H9 (cell line): ENCODE data around the gene OTUB2. TPM values are rescaled to one million over a fixed set of nuclear protein-coding genes. Genes with fewer than 3 reads are reported as not detected.
A peak's percentile ranks its signal among the peaks of the same experiment; 100 is the strongest.

Experiments
- DNase-seq: peaks from one replicate; pipeline ENCODE4 v3.0.0-alpha.2; 2017
- H2AFZ ChIP-seq: one replicate; pipeline ENCODE4 v1.6.1; 2013; ENCODE audit warnings: mild to moderate bottlenecking, low read length, control low read depth, moderate library complexity
- H2AK5ac ChIP-seq: 2 replicates; pipeline ENCODE4 v1.6.1; 2013; ENCODE audit warnings: low read length, control low read depth, mixed read lengths; ENCODE audit not compliant: insufficient read length
- H2BK120ac ChIP-seq: one replicate; pipeline ENCODE4 v1.6.1; 2013; ENCODE audit warnings: low read depth, mild to moderate bottlenecking, low read length, control low read depth, inconsistent platforms; ENCODE audit not compliant: poor library complexity, severe bottlenecking
- H2BK12ac ChIP-seq: 2 replicates; pipeline ENCODE4 v1.6.1; 2013; ENCODE audit warnings: low read length, control low read depth, mixed read lengths, low read depth; ENCODE audit not compliant: insufficient read length
- H2BK15ac ChIP-seq: 2 replicates; pipeline ENCODE4 v1.6.1; 2013; ENCODE audit warnings: low read depth, low read length, control low read depth
- H2BK20ac ChIP-seq: one replicate; pipeline ENCODE4 v1.6.1; 2013; ENCODE audit warnings: low read depth, mild to moderate bottlenecking, low read length, control low read depth, inconsistent platforms; ENCODE audit not compliant: poor library complexity, severe bottlenecking
- H2BK5ac ChIP-seq: 2 replicates; pipeline ENCODE4 v1.6.1; 2013; ENCODE audit warnings: low read length, control low read depth, mixed read lengths; ENCODE audit not compliant: insufficient read length
- H3K14ac ChIP-seq: 2 replicates; pipeline ENCODE4 v1.6.1; 2013; ENCODE audit warnings: low read length, control low read depth; ENCODE audit not compliant: insufficient read depth
- H3K18ac ChIP-seq: 2 replicates; pipeline ENCODE4 v1.6.1; 2013; ENCODE audit warnings: low read depth, mild to moderate bottlenecking, mixed read lengths, low read length, control low read depth; ENCODE audit not compliant: insufficient read length
- H3K23ac ChIP-seq: 2 replicates; pipeline ENCODE4 v1.6.1; 2013; ENCODE audit warnings: low read length, control low read depth, mixed read lengths, low read depth; ENCODE audit not compliant: insufficient read length
- H3K23me2 ChIP-seq: 2 replicates; pipeline ENCODE4 v1.6.1; 2013; ENCODE audit warnings: low read depth, mild to moderate bottlenecking, mixed read lengths, low read length, control low read depth; ENCODE audit not compliant: insufficient read length, poor library complexity, severe bottlenecking
- H3K27ac ChIP-seq: 2 replicates; pipeline ENCODE4 v1.5.1; 2013; ENCODE audit warnings: low read length, control low read depth, mixed read lengths, low read depth; ENCODE audit not compliant: insufficient read length
- H3K27me3 ChIP-seq: 2 replicates; pipeline ENCODE4 v1.6.1; 2013; ENCODE audit warnings: low read length, control low read depth, inconsistent platforms; ENCODE audit not compliant: insufficient read depth
- H3K4ac ChIP-seq: 2 replicates; pipeline ENCODE4 v1.6.1; 2013; ENCODE audit warnings: low read depth, mild to moderate bottlenecking, control low read depth, inconsistent platforms, low read length, moderate library complexity
- H3K4me1 ChIP-seq: 2 replicates; pipeline ENCODE4 v1.6.1; 2013; ENCODE audit warnings: low read length, control low read depth, inconsistent platforms; ENCODE audit not compliant: insufficient read depth
- H3K4me2 ChIP-seq: 2 replicates; pipeline ENCODE4 v1.6.1; 2013; ENCODE audit warnings: low read length, control low read depth, mixed read lengths; ENCODE audit not compliant: insufficient read length, insufficient read depth
- H3K56ac ChIP-seq: 2 replicates; pipeline ENCODE4 v1.6.1; 2013; ENCODE audit warnings: low read depth, mild to moderate bottlenecking, mixed read lengths, low read length, control low read depth; ENCODE audit not compliant: insufficient read length
- H3K79me1 ChIP-seq: 2 replicates; pipeline ENCODE4 v1.6.1; 2013; ENCODE audit warnings: low read depth, mild to moderate bottlenecking, moderate library complexity, low read length, control low read depth, inconsistent platforms; ENCODE audit not compliant: insufficient read depth, poor library complexity, severe bottlenecking
- H3K79me2 ChIP-seq: 2 replicates; pipeline ENCODE4 v1.6.1; 2013; ENCODE audit warnings: low read length, control low read depth, inconsistent platforms; ENCODE audit not compliant: insufficient read depth
- H3K9ac ChIP-seq: 2 replicates; pipeline ENCODE4 v1.6.1; 2013; ENCODE audit warnings: low read length, control low read depth, mixed read lengths; ENCODE audit not compliant: insufficient read length; ENCODE audit errors: extremely low read depth
- H3K9me3 ChIP-seq: one replicate; pipeline ENCODE4 v1.6.1; 2013; ENCODE audit warnings: low read depth, low read length, inconsistent platforms; ENCODE audit not compliant: control insufficient read depth
- H3T11ph ChIP-seq: one replicate; pipeline ENCODE4 v1.6.1; 2013; ENCODE audit warnings: mild to moderate bottlenecking, low read length, control low read depth, inconsistent platforms
- H4K20me1 ChIP-seq: one replicate; pipeline ENCODE4 v1.6.1; 2013; ENCODE audit not compliant: control insufficient read depth, insufficient read length, insufficient read depth
- H4K5ac ChIP-seq: 2 replicates; pipeline ENCODE4 v1.6.1; 2013; ENCODE audit warnings: low read depth, mild to moderate bottlenecking, mixed read lengths, low read length, control low read depth; ENCODE audit not compliant: insufficient read length
- H4K8ac ChIP-seq: replicated peaks from 2 replicates; pipeline ENCODE4 v1.6.1; 2013; ENCODE audit warnings: low read length, control low read depth, mixed read lengths, low read depth; ENCODE audit not compliant: insufficient read length
- H4K91ac ChIP-seq: 2 replicates; pipeline ENCODE4 v1.6.1; 2013; ENCODE audit warnings: low read depth, mild to moderate bottlenecking, moderate library complexity, mixed read lengths, low read length, control low read depth; ENCODE audit not compliant: insufficient read length
- H3K27ac Mint-ChIP-seq, 3 experiments: 2 replicates in 2 of 3; 3 replicates in 1 of 3; pipeline ENCODE4 v1.8.0; 2020 to 2021; ENCODE audit warnings: mixed read lengths in 3 of 3, mild to moderate bottlenecking in 1 of 3, moderate library complexity in 1 of 3
- H3K27me3 Mint-ChIP-seq: 2 replicates; pipeline ENCODE4 v1.8.0; 2021; ENCODE audit warnings: low read depth, mild to moderate bottlenecking, moderate library complexity, mixed read lengths
- H3K36me3 Mint-ChIP-seq, 3 experiments: 2 replicates in 2 of 3; 3 replicates in 1 of 3; pipeline ENCODE4 v1.8.0; 2020 to 2021; ENCODE audit warnings: low read depth in 3 of 3, mixed read lengths in 3 of 3; ENCODE audit not compliant: insufficient read depth in 1 of 3
- H3K4me1 Mint-ChIP-seq, 2 experiments: 2 replicates each; pipeline ENCODE4 v1.8.0; 2020; ENCODE audit warnings: mixed read lengths in 2 of 2
- H3K4me3 Mint-ChIP-seq, 2 experiments: 2 replicates in 1 of 2; 3 replicates in 1 of 2; pipeline ENCODE4 v1.8.0; 2020 to 2021; ENCODE audit warnings: mild to moderate bottlenecking in 2 of 2, mixed read lengths in 2 of 2, moderate library complexity in 1 of 2
- H3K9me3 Mint-ChIP-seq, 2 experiments: 2 replicates in 1 of 2; 3 replicates in 1 of 2; pipeline ENCODE4 v1.8.0; 2020; ENCODE audit warnings: mild to moderate bottlenecking in 2 of 2, mixed read lengths in 2 of 2, moderate library complexity in 1 of 2
- CTCF ChIP-seq: fragments of 200-600 bp; sonication (generic); conservative IDR thresholded peaks from 3 replicates; pipeline ENCODE4 v1.8.0; 2021; ENCODE audit warnings: antibody characterized with exemption, mild to moderate bottlenecking
- WGBS: extraction: QIAGEN DNeasy Blood & Tissue Kit; methylation state at CpG from one replicate; pipeline ENCODE4 v1.1.7; 2013; ENCODE audit warnings: missing lambda C conversion rate, low lambda C conversion rate, mixed read lengths; ENCODE audit not compliant: insufficient read length; ENCODE audit errors: extremely low coverage; 5-methylcytosine and 5-hydroxymethylcytosine counted together
- total RNA-seq: library from RNA; stranded (reverse); gene quantifications from 2 replicates; pipeline ENCODE4 v1.2.1, GENCODE V29; 2021

The OTUB2 gene
- total RNA-seq, 1 experiment from 2014 or later = 3.6 TPM

GRCh38 chr14:94051115-94051514, 25.0 kb downstream of the OTUB2 start:
- Mint-ChIP-seq H3K27me3 (no peaks in the 10 kb centered on the region), H3K4me1 (peaks cover 15 to 18% of the 10 kb centered on the region in 2 experiments), H3K27ac (no peak overlapping the region; a peak in 2 of 7 replicates), H3K4me3 (no peak overlapping the region), H3K36me3 (peaks cover 40 to 80% (median 66%) of the 10 kb centered on the region in 3 experiments; a peak in 6 of 7 replicates), H3K9me3 (no peaks in the 10 kb centered on the region)
- H3K23ac ChIP-seq = no peak overlapping the region
- no peaks in the 10 kb centered on the region for H3K27me3 ChIP-seq
- H4K8ac ChIP-seq = no peak overlapping the region
- H3K23me2 ChIP-seq = no peaks in the 10 kb centered on the region
- H3K79me1 ChIP-seq = no peaks in the 10 kb centered on the region
- H3K9me3 ChIP-seq = no peaks in the 10 kb centered on the region
- no peak overlapping the region for H2AK5ac ChIP-seq
- H2BK20ac ChIP-seq = no peak overlapping the region
- H2AFZ ChIP-seq = no peak overlapping the region
- H4K5ac ChIP-seq = no peak overlapping the region
- no CpG with 5 or more reads among the region's 9 CpGs for WGBS
- no peaks in the 10 kb centered on the region; the same call in 1 of the 2 replicates for H3K4me1 ChIP-seq
- H3K9ac ChIP-seq = no peak overlapping the region
- H3T11ph ChIP-seq = no peak overlapping the region
- no peaks in the 10 kb centered on the region for H3K79me2 ChIP-seq
- DNase-seq = peak; percentile 44
- H3K27ac ChIP-seq = no peak overlapping the region
- H2BK12ac ChIP-seq = no peak overlapping the region
- H2BK5ac ChIP-seq = no peak overlapping the region
- H3K4me2 ChIP-seq = no peak overlapping the region
- H4K20me1 ChIP-seq = no peaks in the 10 kb centered on the region
- H4K91ac ChIP-seq = no peak overlapping the region
- H2BK15ac ChIP-seq = no peak overlapping the region
- H3K18ac ChIP-seq = no peak overlapping the region
- no peak overlapping the region for H3K56ac ChIP-seq
- peak; percentile 65 for TF ChIP-seq CTCF
- H2BK120ac ChIP-seq = no peak overlapping the region
- no peak overlapping the region for H3K14ac ChIP-seq
- no peak overlapping the region for H3K4ac ChIP-seq
